Adipocyte (in vitro differentiated cells): ENCODE data around the gene ARHGEF17.

Experiments
- DNase-seq: peaks from one replicate; pipeline ENCODE4 v3.0.0-alpha.2; 2015; ENCODE audit warnings: low read depth
- H3K27me3 ChIP-seq: replicated peaks from 2 replicates; pipeline ENCODE4 v1.7.0; 2013; ENCODE audit warnings: mild to moderate bottlenecking, low read length, moderate library complexity; ENCODE audit not compliant: control insufficient read depth, insufficient read depth
- H3K36me3 ChIP-seq: 2 replicates; pipeline ENCODE4 v1.7.0; 2013; ENCODE audit warnings: low read length, mild to moderate bottlenecking, moderate library complexity; ENCODE audit not compliant: control insufficient read depth, insufficient read depth, severe bottlenecking
- H3K4me1 ChIP-seq: 2 replicates; pipeline ENCODE4 v1.7.0; 2013; ENCODE audit warnings: mild to moderate bottlenecking, low read length, moderate library complexity; ENCODE audit not compliant: control insufficient read depth, insufficient read depth
- H3K4me3 ChIP-seq: 2 replicates; pipeline ENCODE4 v1.7.0; 2013; ENCODE audit warnings: mild to moderate bottlenecking, low read length, moderate library complexity
- H3K9ac ChIP-seq: 2 replicates; pipeline ENCODE4 v1.7.0; 2013; ENCODE audit warnings: mild to moderate bottlenecking, low read length, moderate library complexity
- H3K9me3 ChIP-seq: 2 replicates; pipeline ENCODE4 v1.7.0; 2013; ENCODE audit warnings: mild to moderate bottlenecking, low read length, moderate library complexity; ENCODE audit not compliant: control insufficient read depth

The ARHGEF17 gene

GRCh38 chr11:73367482-73368024 lies 59.5 kb downstream of the ARHGEF17 start:
- Histone ChIP-seq H3K27me3 (no peaks in the 10 kb centered on the region), H3K36me3 (peaks cover 49% of the 10 kb centered on the region), H3K9me3 (no peaks in the 10 kb centered on the region), H3K4me1 (no peaks in the 10 kb centered on the region), H3K4me3 (no peak overlapping the region), H3K9ac (no peak overlapping the region)
- no peak for DNase-seq

GRCh38 chr11:73372375-73372993 lies 64.4 kb downstream of the ARHGEF17 start:
- DNase-seq, result no peak
- peaks cover 8% of the 10 kb centered on the region for H3K4me1 ChIP-seq
- H3K4me3 ChIP-seq, result no peak overlapping the region
- H3K9ac ChIP-seq, result no peak overlapping the region
- H3K9me3 ChIP-seq, result no peaks in the 10 kb centered on the region
- no peaks in the 10 kb centered on the region for H3K27me3 ChIP-seq
- H3K36me3 ChIP-seq, result peaks cover 10% of the 10 kb centered on the region

GRCh38 chr11:73374151-73374550 lies 66.1 kb downstream of the ARHGEF17 start:
- no peaks in the 10 kb centered on the region for H3K27me3 ChIP-seq
- DNase-seq, result no peak
- no peaks in the 10 kb centered on the region for H3K9me3 ChIP-seq
- no peaks in the 10 kb centered on the region for H3K36me3 ChIP-seq
- H3K9ac ChIP-seq, result no peak overlapping the region
- H3K4me1 ChIP-seq, result peaks cover 12% of the 10 kb centered on the region
- H3K4me3 ChIP-seq, result no peak overlapping the region

DNA sequence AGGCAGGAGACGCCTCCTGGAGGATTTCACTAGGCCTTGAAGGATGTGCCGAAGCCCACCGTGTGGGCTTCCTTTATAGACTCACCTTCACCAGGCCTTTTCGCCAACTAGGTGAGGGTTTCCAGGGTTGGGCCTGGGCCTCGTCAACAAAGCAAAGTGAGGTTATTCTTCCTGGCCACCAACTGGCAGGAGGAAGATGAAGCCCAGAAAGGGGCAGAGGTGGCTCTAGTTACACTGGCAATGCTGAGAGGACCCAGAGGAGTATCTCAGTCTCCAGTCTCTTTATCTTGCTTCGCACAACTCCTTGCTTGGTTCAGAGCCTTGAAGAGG lies 67.7 kb downstream of the ARHGEF17 start:
- H3K9me3 ChIP-seq, result no peaks in the 10 kb centered on the region
- peaks cover 12% of the 10 kb centered on the region for H3K4me1 ChIP-seq
- H3K9ac ChIP-seq, result peak overlapping the region; percentile 71
- no peaks in the 10 kb centered on the region for H3K36me3 ChIP-seq
- no peaks in the 10 kb centered on the region for H3K27me3 ChIP-seq
- DNase-seq, result no peak
- peak overlapping the region; percentile 89 for H3K4me3 ChIP-seq

DNA sequence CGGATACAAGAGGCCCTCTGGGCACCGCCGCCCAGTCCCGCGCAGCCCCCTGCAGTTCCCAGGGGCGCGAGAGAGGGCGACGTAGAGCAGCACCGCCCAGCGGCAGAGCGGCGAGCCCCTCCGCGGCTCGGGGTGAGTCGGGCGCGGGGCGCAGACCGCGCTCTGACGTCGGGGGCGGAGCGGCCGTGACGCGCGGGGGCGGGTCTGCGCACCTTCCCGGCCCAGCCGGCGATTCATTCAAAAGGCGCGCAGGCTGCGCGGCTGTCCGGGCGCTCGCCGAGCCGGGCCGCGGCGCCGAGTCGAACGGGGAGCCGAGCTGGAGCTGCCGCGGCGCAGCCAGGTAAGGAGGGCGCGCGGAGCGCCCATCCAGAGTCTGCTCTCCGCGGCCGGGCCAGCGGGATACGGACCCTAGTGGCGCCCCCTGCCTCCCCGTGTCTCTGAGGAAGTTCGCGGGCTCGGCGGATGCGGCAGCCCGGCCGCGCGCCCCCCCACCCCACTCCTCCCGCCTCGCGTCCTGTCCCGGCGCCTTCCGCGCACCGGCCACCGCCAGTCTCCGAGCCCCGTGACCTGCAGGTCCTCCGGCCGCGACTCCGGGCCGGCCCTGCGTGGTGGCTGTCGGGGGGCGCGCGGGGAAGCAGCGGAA lies 68.2 kb downstream of the ARHGEF17 start, which contains the start of gene RELT:
Gene RELT (plus strand): TSS at position 240 of the 643 bp plus-strand sequence. CDS start 12,738 bp downstream, outside the sequence.
- Histone ChIP-seq H3K27me3 (no peaks in the 10 kb centered on the region), H3K4me1 (peaks cover 12% of the 10 kb centered on the region), H3K36me3 (no peaks in the 10 kb centered on the region), H3K9ac (peak within 1 kb of the TSS; percentile 85), H3K4me3 (peak within 1 kb of the TSS; percentile 89), H3K9me3 (no peaks in the 10 kb centered on the region)
- DNase-seq, result peak; percentile 96

DNA sequence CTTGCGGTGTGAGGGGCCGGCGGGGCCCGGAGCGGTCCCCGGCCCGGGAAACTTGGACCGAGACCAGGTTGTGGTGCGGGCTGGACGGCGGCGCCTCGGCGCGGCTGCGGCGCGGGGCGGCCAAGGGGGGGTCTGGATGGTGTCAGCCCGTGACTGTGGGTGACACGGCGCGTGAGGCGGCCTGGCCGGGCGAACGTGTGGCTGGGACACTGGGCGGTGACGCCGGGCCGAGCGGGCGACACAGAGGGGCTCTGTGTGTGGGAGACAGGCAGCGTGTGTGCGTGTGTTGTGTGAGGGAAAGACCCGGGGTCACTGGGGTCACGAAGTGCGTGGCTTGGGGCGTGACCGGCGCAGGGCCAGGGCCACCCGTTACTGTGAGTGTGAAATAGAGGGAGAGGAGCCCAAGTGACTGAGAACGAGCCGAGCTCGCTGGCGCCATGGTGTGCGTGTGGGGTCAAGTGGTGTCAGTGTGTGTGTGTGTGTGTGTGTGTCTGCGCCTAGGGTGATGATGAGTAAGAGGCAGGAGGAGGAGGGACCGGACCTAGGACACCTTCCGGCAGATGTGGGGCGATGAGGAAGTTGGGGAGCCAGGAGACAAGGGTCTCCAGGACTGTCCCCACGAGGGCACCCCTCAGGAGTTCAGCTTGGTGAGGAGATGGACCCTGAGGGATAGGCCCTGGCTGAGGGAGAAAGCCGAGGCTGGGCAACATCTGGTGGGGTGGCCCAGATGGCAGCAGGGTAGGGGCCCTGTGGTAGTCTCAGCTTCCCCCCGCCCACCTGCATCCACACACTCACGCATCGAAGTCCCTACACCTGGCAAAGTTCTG lies 68.9 kb downstream of the ARHGEF17 start:
- peaks cover 12% of the 10 kb centered on the region for H3K4me1 ChIP-seq

DNA sequence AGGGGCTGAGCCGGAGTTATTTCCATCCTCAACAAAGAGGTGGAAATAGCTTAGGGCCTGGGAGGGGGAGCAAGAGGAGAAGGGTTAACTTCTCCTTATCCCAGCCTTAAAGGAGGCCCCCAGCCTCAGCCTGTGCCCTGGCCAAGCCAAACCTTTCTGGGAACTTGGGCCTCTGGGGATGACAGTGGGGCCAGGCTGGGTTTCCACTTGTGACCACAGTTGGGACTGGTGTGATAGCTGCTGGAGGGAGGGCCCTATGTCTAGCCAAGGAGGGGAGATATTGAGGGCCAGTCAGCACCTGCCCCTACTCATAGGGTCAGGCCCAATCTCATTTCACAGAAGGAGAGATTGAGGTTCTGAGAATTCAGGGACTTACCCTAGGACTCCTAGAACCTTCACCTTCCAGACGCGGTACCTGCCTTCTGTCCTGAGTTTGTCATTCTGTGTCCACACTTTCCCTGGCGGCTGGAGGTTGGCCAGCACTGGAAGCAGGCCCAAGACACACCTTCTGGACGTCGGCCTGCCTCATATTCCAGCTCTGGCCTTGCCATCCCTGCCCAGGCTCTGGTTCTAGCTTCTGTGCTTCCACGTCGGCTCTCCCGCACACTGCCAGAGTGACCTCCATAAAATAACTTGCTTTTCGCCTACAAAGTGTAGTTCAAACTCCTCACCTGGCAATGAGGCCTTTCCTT lies 71.3 kb downstream of the ARHGEF17 start:
- no peaks in the 10 kb centered on the region for H3K9me3 ChIP-seq
- no peaks in the 10 kb centered on the region for H3K27me3 ChIP-seq
- no peak for DNase-seq
- no peak overlapping the region for H3K9ac ChIP-seq
- H3K4me1 ChIP-seq, result peaks cover 20% of the 10 kb centered on the region
- no peaks in the 10 kb centered on the region for H3K36me3 ChIP-seq
- no peak overlapping the region for H3K4me3 ChIP-seq

More for the DNA sequence above, 68.9 kb downstream of the ARHGEF17 start:
- no peaks in the 10 kb centered on the region for H3K36me3 ChIP-seq
- DNase-seq, result peak; percentile 68
- H3K27me3 ChIP-seq, result no peaks in the 10 kb centered on the region
- H3K4me3 ChIP-seq, result peak overlapping the region; percentile 89
- H3K9me3 ChIP-seq, result no peaks in the 10 kb centered on the region
- peak overlapping the region; percentile 85 for H3K9ac ChIP-seq

DNA sequence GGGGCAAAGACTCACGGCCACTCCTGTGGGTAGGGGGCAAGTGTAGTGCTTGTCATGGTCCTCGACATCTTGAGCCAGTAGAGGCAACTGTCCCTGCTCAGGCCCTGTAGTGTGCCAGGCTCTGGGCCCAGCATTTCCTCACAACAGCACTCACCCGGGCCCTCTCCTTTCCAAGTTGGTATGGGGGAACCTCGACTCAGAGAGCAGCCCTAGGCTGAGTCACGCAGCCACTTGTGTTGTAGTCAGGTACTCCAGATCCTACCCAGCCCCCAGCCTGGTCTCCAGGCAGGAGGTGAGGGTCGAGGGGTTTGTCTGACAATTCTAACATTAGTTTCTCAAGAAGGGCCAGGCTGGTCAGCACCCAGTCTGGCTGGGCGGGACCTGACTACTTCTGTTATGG lies 72.3 kb downstream of the ARHGEF17 start:
- Histone ChIP-seq H3K4me3 (no peak overlapping the region), H3K36me3 (no peaks in the 10 kb centered on the region), H3K4me1 (peaks cover 20% of the 10 kb centered on the region), H3K9me3 (no peaks in the 10 kb centered on the region), H3K27me3 (no peaks in the 10 kb centered on the region), H3K9ac (no peak overlapping the region)
- no peak for DNase-seq

GRCh38 chr11:73380897-73381410 lies 72.9 kb downstream of the ARHGEF17 start:
- Histone ChIP-seq H3K4me1 (peaks cover 22% of the 10 kb centered on the region), H3K27me3 (no peaks in the 10 kb centered on the region), H3K9ac (no peak overlapping the region), H3K4me3 (no peak overlapping the region), H3K36me3 (no peaks in the 10 kb centered on the region), H3K9me3 (no peaks in the 10 kb centered on the region)
- no peak for DNase-seq

GRCh38 chr11:73381589-73381988 lies 73.5 kb downstream of the ARHGEF17 start:
- Histone ChIP-seq H3K36me3 (no peaks in the 10 kb centered on the region), H3K4me3 (no peak overlapping the region), H3K9me3 (no peaks in the 10 kb centered on the region), H3K9ac (no peak overlapping the region), H3K4me1 (peaks cover 25% of the 10 kb centered on the region), H3K27me3 (no peaks in the 10 kb centered on the region)
- DNase-seq, result no peak
